Uterus (tissue), 4 donors: ENCODE measurements around the gene OR51A2. TPM values are rescaled to one million over a fixed set of nuclear protein-coding genes. Genes with fewer than 3 reads are reported as not detected.

Experiments used
- DNase-seq, 2 donors: peaks; one replicate each; pipeline ENCODE4 v3.0.0-alpha.2; 2019 to 2020
- H3K27ac ChIP-seq, 2 donors: fragments of 200-600 bp; sonication (generic); 1 replicate in 1 of 2; 2 replicates in 1 of 2; pipeline ENCODE4 v1.5.1; 2016 to 2018
- H3K27me3 ChIP-seq, 2 donors: fragments of 200-600 bp; sonication (generic); one replicate each; pipeline ENCODE4 v1.5.1; 2018 to 2019; ENCODE audit warnings: control low read depth in 1 of 2
- H3K36me3 ChIP-seq, 2 donors: fragments of 200-600 bp; sonication (generic); one replicate each; pipeline ENCODE4 v1.5.1; 2019; ENCODE audit warnings: control low read depth in 1 of 2
- H3K4me1 ChIP-seq, 2 donors: fragments of 200-600 bp; sonication (generic); one replicate each; pipeline ENCODE4 v1.5.1; 2018 to 2019; ENCODE audit warnings: control low read depth in 1 of 2
- H3K4me3 ChIP-seq, 2 donors: fragments of 200-600 bp; sonication (generic); 1 replicate in 1 of 2; 2 replicates in 1 of 2; pipeline ENCODE4 v1.5.1; 2018 to 2019; ENCODE audit warnings: mild to moderate bottlenecking in 1 of 2
- H3K9me3 ChIP-seq, 2 donors: fragments of 200-600 bp; sonication (generic); one replicate each; pipeline ENCODE4 v1.5.1; 2019; ENCODE audit warnings: control low read depth in 1 of 2
- POLR2A ChIP-seq, 2 donors: fragments of 450-650 bp; IDR thresholded peaks; one replicate each; pipeline ENCODE4 v1.6.1; 2016; ENCODE audit warnings: antibody characterized with exemption in 2 of 2, mild to moderate bottlenecking in 1 of 2, moderate library complexity in 1 of 2
- intact Hi-C: fragments of 100-400 bp; cut with DNase I; formaldehyde crosslinking; loops from one replicate; pipeline ENCODE4 v1.15.1; 2023; ENCODE audit warnings: low total_unique reads
- total RNA-seq, 4 donors: library from RNA; depleted of rRNA in 3 of 4; stranded (reverse); fragments of >200 nt in 3 of 4; gene quantifications; one replicate each; pipeline versions ENCODE4 v1.1.0 to v1.2.4, GENCODE V29; 2014 to 2023
- TF ChIP-seq, protein P1 (sequence below), 4 experiments: fragments of 200-600 bp in 2 of 4; fragments of 450-650 bp in 2 of 4; sonication (generic) in 2 of 4; IDR thresholded peaks; one replicate each; pipeline ENCODE4 v1.5.1; 2016 to 2019; ENCODE audit warnings: antibody characterized with exemption in 4 of 4, mild to moderate bottlenecking in 2 of 4, moderate library complexity in 1 of 4
- donor health status: DM: yes; HTN: yes; CAD: no.

OR51A2 gene
- total RNA-seq, 4 donors from 2014 or later = not detected

DNA sequence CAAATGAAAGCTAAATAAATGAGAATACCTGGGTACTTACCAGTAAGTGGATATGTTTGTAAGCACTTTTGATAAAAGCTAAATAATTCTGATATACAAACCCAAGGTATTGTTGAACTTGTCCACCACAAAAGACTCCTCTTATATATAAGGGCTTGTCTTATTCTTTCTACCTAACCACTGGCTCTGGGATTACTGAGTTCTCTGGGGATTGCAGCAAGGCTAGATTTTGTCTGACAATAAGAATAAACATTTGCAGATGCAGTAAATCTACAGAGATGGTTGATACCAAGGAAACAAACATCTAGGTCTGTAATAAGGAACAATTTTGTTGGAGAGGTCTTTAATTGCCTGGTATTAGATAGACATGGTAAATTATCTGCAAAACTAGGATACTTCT is 8.0 kb downstream of the OR51A2 start, which contains the start of gene OR51A4:
OR51A4 (minus strand) TSS at position 101 of the 400 bp plus-strand sequence. CDS start 505 bp downstream, outside the sequence.
- Histone ChIP-seq H3K4me1 (no peaks in the 10 kb centered on the region), H3K9me3 (no peaks in the 10 kb centered on the region), H3K36me3 (no peaks in the 10 kb centered on the region), H3K4me3 (no peak within 1 kb of the TSS), H3K27me3 (no peaks in the 10 kb centered on the region), H3K27ac (no peak within 1 kb of the TSS)
- TF ChIP-seq, protein P1, sequence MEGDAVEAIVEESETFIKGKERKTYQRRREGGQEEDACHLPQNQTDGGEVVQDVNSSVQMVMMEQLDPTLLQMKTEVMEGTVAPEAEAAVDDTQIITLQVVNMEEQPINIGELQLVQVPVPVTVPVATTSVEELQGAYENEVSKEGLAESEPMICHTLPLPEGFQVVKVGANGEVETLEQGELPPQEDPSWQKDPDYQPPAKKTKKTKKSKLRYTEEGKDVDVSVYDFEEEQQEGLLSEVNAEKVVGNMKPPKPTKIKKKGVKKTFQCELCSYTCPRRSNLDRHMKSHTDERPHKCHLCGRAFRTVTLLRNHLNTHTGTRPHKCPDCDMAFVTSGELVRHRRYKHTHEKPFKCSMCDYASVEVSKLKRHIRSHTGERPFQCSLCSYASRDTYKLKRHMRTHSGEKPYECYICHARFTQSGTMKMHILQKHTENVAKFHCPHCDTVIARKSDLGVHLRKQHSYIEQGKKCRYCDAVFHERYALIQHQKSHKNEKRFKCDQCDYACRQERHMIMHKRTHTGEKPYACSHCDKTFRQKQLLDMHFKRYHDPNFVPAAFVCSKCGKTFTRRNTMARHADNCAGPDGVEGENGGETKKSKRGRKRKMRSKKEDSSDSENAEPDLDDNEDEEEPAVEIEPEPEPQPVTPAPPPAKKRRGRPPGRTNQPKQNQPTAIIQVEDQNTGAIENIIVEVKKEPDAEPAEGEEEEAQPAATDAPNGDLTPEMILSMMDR (IDR thresholded peaks at IDR 0.05) = no peak
- TF ChIP-seq POLR2A (IDR thresholded peaks at IDR 0.05) = no peak
- intact Hi-C loops = no loop called here
- DNase-seq = no peak

DNA sequence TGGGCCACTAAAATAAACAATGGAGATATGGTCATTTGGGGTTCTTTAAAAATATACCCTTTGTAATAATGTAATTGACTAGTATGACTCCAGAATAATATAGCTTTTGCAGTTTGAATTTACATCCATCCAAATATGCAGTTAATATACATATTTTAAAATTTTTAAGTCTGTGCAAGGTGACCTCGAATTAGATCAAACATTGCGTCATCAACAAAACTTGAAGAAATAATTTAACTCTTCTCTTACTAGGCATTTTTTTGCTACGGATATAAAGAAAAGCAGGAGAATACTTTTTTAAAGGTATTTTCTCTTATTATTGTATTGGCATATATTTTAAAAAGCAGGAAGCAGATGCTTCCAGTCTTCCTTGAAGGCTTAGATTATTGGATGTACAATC is 18.8 kb downstream of the OR51A2 start:
- Histone ChIP-seq H3K4me3 (no peak overlapping the region), H3K9me3 (no peaks in the 10 kb centered on the region), H3K27me3 (no peaks in the 10 kb centered on the region), H3K27ac (no peak overlapping the region), H3K36me3 (no peaks in the 10 kb centered on the region), H3K4me1 (no peaks in the 10 kb centered on the region)
- DNase-seq = no peak
- no peak for TF ChIP-seq POLR2A (IDR thresholded peaks at IDR 0.05)
- TF ChIP-seq, protein P1 (IDR thresholded peaks at IDR 0.05) = no peak
- intact Hi-C loops = no loop called here

DNA sequence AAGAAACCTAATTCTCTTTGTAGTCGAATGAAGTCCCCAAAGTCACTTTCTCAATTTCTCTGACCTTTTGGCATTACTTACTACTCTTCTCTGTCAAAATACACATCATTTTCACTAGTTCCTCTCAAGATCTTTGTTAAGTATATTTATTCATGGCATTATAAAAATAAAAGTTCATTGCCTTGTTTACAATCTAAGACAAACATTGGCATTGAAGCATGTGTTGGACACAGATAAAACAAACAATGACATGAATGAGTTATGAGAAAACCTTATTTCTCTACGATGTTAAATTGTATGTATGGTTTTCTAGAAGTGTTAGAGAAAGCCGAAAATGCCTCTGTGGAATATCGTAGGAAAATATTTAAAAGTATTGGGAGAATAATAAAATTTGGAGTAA is 22.8 kb downstream of the OR51A2 start:
- no peaks in the 10 kb centered on the region for H3K36me3 ChIP-seq
- H3K27me3 ChIP-seq = no peaks in the 10 kb centered on the region
- H3K27ac ChIP-seq = no peak overlapping the region
- DNase-seq = no peak
- no peaks in the 10 kb centered on the region for H3K4me1 ChIP-seq
- intact Hi-C loops = no loop called here
- H3K4me3 ChIP-seq = no peak overlapping the region
- H3K9me3 ChIP-seq = no peaks in the 10 kb centered on the region
- TF ChIP-seq, protein P1 (IDR thresholded peaks at IDR 0.05) = no peak
- TF ChIP-seq POLR2A (IDR thresholded peaks at IDR 0.05) = no peak

DNA sequence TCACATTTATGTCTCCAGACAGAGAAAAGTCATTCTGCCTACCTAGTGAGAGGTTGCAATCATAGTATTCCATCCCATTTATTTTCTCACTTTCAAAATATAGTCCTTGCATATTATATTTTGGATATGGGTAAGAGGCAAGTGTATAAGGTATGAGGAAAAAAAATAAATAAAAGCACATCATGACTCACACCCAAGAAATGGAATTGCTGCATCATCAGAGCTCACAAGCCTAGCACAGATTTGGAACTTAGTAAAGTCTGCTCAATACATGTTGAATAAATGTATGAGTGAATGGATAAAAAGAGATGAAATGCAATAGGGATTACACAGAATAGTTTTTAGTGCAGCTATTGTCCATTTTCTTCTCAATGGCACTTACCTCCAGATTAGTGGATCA is 28.9 kb downstream of the OR51A2 start:
- no peak for DNase-seq
- H3K4me1 ChIP-seq = no peaks in the 10 kb centered on the region
- H3K27ac ChIP-seq = no peak overlapping the region
- no peaks in the 10 kb centered on the region for H3K9me3 ChIP-seq
- H3K27me3 ChIP-seq = no peaks in the 10 kb centered on the region
- H3K4me3 ChIP-seq = no peak overlapping the region
- intact Hi-C loops = no loop called here
- TF ChIP-seq, protein P1 (IDR thresholded peaks at IDR 0.05) = no peak
- TF ChIP-seq POLR2A (IDR thresholded peaks at IDR 0.05) = no peak
- H3K36me3 ChIP-seq = no peaks in the 10 kb centered on the region

DNA sequence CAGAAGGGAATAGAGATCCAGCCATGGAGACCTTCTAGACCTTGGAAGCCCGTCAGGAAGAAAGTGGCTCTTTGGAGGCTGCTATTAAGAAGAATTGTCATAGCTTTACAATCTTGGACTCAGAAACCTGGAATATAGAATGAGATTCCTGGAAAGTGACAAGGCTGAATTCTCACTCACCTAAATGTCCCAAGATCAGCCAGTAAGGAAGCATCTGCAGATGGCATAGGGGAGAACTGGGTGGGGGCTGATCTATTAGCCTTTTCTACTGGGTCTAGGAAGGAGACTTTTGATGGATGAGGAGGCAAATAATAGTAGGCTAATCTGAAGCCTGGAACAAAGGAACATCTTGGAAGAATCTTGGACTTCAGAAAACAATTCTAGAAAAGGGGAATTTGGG is 31.3 kb downstream of the OR51A2 start, which contains the start of gene OR51G1:
OR51G1 (minus strand) TSS at position 101 of the 400 bp plus-strand sequence; CDS start at position 101, 0 bp downstream.
- Histone ChIP-seq H3K4me3 (no peak within 1 kb of the TSS), H3K4me1 (no peaks in the 10 kb centered on the region), H3K36me3 (no peaks in the 10 kb centered on the region), H3K27ac (no peak within 1 kb of the TSS), H3K27me3 (no peaks in the 10 kb centered on the region), H3K9me3 (no peaks in the 10 kb centered on the region)
- intact Hi-C loops = no loop called here
- no peak for DNase-seq
- no peak for TF ChIP-seq POLR2A (IDR thresholded peaks at IDR 0.05)
- TF ChIP-seq, protein P1 (IDR thresholded peaks at IDR 0.05) = no peak
